Osteocyte (in vitro differentiated cells): ENCODE data around the gene CDH11. TPM values are rescaled to one million over a fixed set of nuclear protein-coding genes. Genes with fewer than 3 reads are reported as not detected.

Experiments
- DNase-seq: peaks from one replicate; pipeline ENCODE4 v3.0.0; 2021; ENCODE audit warnings: mixed read lengths; ENCODE audit not compliant: unreplicated experiment; ENCODE audit errors: extremely low spot score
- H3K27ac Mint-ChIP-seq: one replicate; pipeline ENCODE4 v1.8.0; 2021; ENCODE audit warnings: mild to moderate bottlenecking, mixed read lengths; ENCODE audit not compliant: unreplicated experiment
- H3K27me3 Mint-ChIP-seq: one replicate; pipeline ENCODE4 v1.8.0; 2021; ENCODE audit warnings: mixed read lengths; ENCODE audit not compliant: unreplicated experiment
- H3K36me3 Mint-ChIP-seq: one replicate; pipeline ENCODE4 v1.8.0; 2021; ENCODE audit warnings: mixed read lengths; ENCODE audit not compliant: unreplicated experiment
- H3K4me1 Mint-ChIP-seq: one replicate; pipeline ENCODE4 v1.8.0; 2021; ENCODE audit warnings: mixed read lengths; ENCODE audit not compliant: unreplicated experiment
- H3K4me3 Mint-ChIP-seq: one replicate; pipeline ENCODE4 v1.8.0; 2021; ENCODE audit warnings: mild to moderate bottlenecking, moderate library complexity, mixed read lengths; ENCODE audit not compliant: unreplicated experiment
- H3K9me3 Mint-ChIP-seq: one replicate; pipeline ENCODE4 v1.8.0; 2021; ENCODE audit warnings: mixed read lengths; ENCODE audit not compliant: unreplicated experiment
- CTCF ChIP-seq: fragments of 200-600 bp; sonication (generic); IDR thresholded peaks from 2 replicates; pipeline ENCODE4 v1.5.0; 2021; ENCODE audit warnings: antibody characterized with exemption, mild to moderate bottlenecking, moderate library complexity
- total RNA-seq: library from RNA; stranded (reverse); gene quantifications from 2 replicates; pipeline ENCODE4 v1.2.1, GENCODE V29; 2021

Gene CDH11
- total RNA-seq, 1 donor from 2014 or later, result 560 TPM

- Mint-ChIP-seq H3K4me1 (peaks cover 59% of the 10 kb centered on the region), H3K4me3 (no peak overlapping the region), H3K27me3 (no peaks in the 10 kb centered on the region), H3K9me3 (no peaks in the 10 kb centered on the region), H3K27ac (no peak overlapping the region), H3K36me3 (peaks cover 62% of the 10 kb centered on the region)
- TF ChIP-seq CTCF, result peak; percentile 26
- DNase-seq, result no peak
Measured at GRCh38 chr16:64950262-64950661, 171.6 kb downstream of the CDH11 start.

- Mint-ChIP-seq H3K36me3 (peaks cover 74% of the 10 kb centered on the region), H3K27me3 (no peaks in the 10 kb centered on the region)
- no peak for DNase-seq
Measured at GRCh38 chr16:64948056-64948455, 173.8 kb downstream of the CDH11 start.

GRCh38 chr16:64947651-64948050, 174.2 kb downstream of the CDH11 start:
- H3K36me3 Mint-ChIP-seq, result peaks cover 74% of the 10 kb centered on the region
- H3K4me3 Mint-ChIP-seq, result no peak overlapping the region
- H3K27ac Mint-ChIP-seq, result no peak overlapping the region
- no peaks in the 10 kb centered on the region for H3K27me3 Mint-ChIP-seq
- peaks cover 6% of the 10 kb centered on the region for H3K9me3 Mint-ChIP-seq
- TF ChIP-seq CTCF, result no peak
- no peak for DNase-seq
- H3K4me1 Mint-ChIP-seq, result peaks cover 45% of the 10 kb centered on the region

More at GRCh38 chr16:64948056-64948455, 173.8 kb downstream of the CDH11 start:
- Mint-ChIP-seq H3K27ac (no peak overlapping the region), H3K9me3 (peaks cover 6% of the 10 kb centered on the region), H3K4me1 (peaks cover 48% of the 10 kb centered on the region), H3K4me3 (no peak overlapping the region)
- no peak for TF ChIP-seq CTCF

- TF ChIP-seq CTCF, result no peak
- Mint-ChIP-seq H3K9me3 (peaks cover 4% of the 10 kb centered on the region), H3K36me3 (peaks cover 2% of the 10 kb centered on the region), H3K27ac (peak overlapping the region; percentile 78), H3K4me3 (no peak overlapping the region), H3K27me3 (no peaks in the 10 kb centered on the region), H3K4me1 (peaks cover 23% of the 10 kb centered on the region)
- no peak for DNase-seq
Measured at GRCh38 chr16:64933885-64934284, 188.0 kb downstream of the CDH11 start.

- Mint-ChIP-seq H3K4me1 (peaks cover 9% of the 10 kb centered on the region), H3K4me3 (no peak overlapping the region), H3K36me3 (peaks cover 7% of the 10 kb centered on the region), H3K27ac (no peak overlapping the region), H3K27me3 (no peaks in the 10 kb centered on the region), H3K9me3 (peaks cover 22% of the 10 kb centered on the region)
- no peak for TF ChIP-seq CTCF
- DNase-seq, result no peak
Measured at GRCh38 chr16:64926476-64926875, 195.4 kb downstream of the CDH11 start.
